Brain microvascular endothelial cell (primary cell): ENCODE data around the gene GJD3.

Experiments used
- DNase-seq: peaks from one replicate; pipeline ENCODE4 v3.0.0-alpha.2; 2020
- H3K27ac ChIP-seq: fragments of 250-450 bp; sonication (Bioruptor Pico); 2 replicates; pipeline ENCODE4 v1.5.1; 2020; ENCODE audit warnings: mild to moderate bottlenecking, moderate library complexity
- H3K27me3 ChIP-seq: fragments of 250-450 bp; sonication (Bioruptor Pico); replicated peaks from 2 replicates; pipeline ENCODE4 v1.5.1; 2020; ENCODE audit warnings: mild to moderate bottlenecking
- H3K36me3 ChIP-seq: fragments of 250-450 bp; sonication (Bioruptor Pico); replicated peaks from 2 replicates; pipeline ENCODE4 v1.5.1; 2020; ENCODE audit warnings: mild to moderate bottlenecking
- H3K4me3 ChIP-seq: 2 replicates; pipeline ENCODE4 v1.5.1; 2011; ENCODE audit warnings: low read depth, mild to moderate bottlenecking, control low read depth, low read length, moderate library complexity
- CTCF ChIP-seq: IDR thresholded peaks from 2 replicates; pipeline ENCODE4 v1.5.1; 2011; ENCODE audit warnings: low read depth, mild to moderate bottlenecking, moderate library complexity, low read length, control low read depth, inconsistent platforms; ENCODE audit errors: missing control alignments
- in situ Hi-C: cut with HindIII; loops from 2 replicates; pipeline ENCODE4 v1.10.0; 2017; ENCODE audit warnings: low sequenced_read_pairs, low pct_ligation_motif_present

Gene GJD3

DNA sequence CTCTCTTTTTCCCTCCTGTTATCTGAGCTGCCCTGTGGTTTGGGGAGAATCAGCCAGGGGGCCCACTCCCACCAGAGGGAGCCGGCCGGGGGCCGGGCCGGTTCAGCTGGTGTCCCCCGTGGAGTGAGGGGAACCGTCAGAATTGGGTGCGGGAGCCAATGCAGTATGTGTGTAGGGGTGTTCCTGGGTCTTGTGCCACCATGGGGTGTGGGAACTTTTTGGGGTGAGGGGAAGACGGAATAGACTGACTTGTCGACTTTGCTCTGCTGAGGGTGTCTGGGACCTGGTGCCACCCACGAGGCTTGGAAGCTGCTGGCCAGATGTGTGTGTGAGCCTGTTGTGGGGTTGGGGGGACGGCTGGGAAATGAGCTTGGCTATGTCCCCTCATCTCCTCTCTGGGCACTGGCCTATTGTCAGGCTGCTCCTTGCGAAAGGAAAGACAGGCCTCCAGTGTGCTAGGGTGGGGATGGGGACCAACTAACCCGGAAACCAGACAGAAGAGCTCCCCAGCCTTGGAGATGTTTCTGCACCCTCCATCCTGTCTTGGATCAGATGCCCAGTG lies 45.6 kb downstream of the GJD3 start:
- TF ChIP-seq CTCF = peak; percentile 53
- H3K27me3 ChIP-seq = no peaks in the 10 kb centered on the region
- no peak for DNase-seq
- in situ Hi-C loops = loop anchor here (25.0 kb wide), 1 partner anchor 218 kb away; no protein-coding TSS in a partner anchor
- H3K36me3 ChIP-seq = no peaks in the 10 kb centered on the region
- H3K27ac ChIP-seq = peak overlapping the region; percentile 89
- peak overlapping the region; percentile 89 for H3K4me3 ChIP-seq

- TF ChIP-seq CTCF = no peak
- DNase-seq = peak; percentile 94
- H3K36me3 ChIP-seq = no peaks in the 10 kb centered on the region
- in situ Hi-C loops = loop anchor here (25.0 kb wide), 1 partner anchor 219 kb away; no protein-coding TSS in a partner anchor
- peak overlapping the region; percentile 89 for H3K4me3 ChIP-seq
- H3K27me3 ChIP-seq = no peaks in the 10 kb centered on the region
- peak overlapping the region; percentile 89 for H3K27ac ChIP-seq
Measured at GRCh38 chr17:40317880-40318829, 46.4 kb downstream of the GJD3 start.

GRCh38 chr17:40317345-40317873 lies 47.1 kb downstream of the GJD3 start:
- in situ Hi-C loops = loop anchor here (25.0 kb wide), 1 partner anchor 220 kb away; no protein-coding TSS in a partner anchor
- peak overlapping the region; percentile 89 for H3K4me3 ChIP-seq
- no peaks in the 10 kb centered on the region for H3K36me3 ChIP-seq
- TF ChIP-seq CTCF = peak; percentile 85
- DNase-seq = peak; percentile 65
- no peaks in the 10 kb centered on the region for H3K27me3 ChIP-seq
- H3K27ac ChIP-seq = peak overlapping the region; percentile 89

DNA sequence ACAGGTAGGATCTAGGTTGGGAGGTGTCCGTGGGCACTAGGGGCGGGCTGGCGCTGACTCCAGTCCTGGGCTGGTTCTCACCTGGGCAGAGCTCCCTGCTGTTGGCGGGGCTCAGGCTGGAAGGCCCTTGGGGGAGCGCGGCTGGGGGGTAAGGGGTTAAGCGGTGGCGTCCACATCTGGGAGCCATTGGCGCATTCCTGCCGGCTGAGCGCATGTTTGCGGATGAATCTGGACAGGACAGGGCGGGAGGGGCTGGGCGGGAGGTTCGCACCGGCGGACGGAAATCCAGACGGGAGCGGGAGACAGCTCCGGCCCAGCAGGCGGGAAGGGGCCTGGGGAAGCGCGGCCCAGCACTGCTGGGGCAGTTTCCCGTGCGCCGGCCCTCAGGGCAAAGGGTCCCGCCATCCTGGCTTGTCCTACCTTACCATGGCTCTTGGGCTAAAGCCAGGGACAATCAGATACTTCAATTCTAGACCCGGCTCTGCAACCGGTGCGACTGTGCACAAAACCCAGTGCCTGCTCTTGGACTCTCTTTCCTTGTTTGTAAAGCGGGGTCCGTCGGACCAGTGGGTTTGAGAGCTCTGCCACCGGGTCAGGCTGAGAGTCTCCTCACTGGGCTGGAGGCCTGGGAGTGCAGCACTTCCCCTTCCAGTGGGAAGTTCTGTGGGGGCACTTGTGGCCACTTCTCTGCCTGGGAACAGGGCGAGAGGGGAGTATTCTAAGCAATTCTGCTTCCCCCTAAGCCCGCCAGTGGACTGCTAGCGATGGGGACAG lies 47.8 kb downstream of the GJD3 start:
- peak overlapping the region; percentile 60 for H3K27ac ChIP-seq
- in situ Hi-C loops = loop anchor here (25.0 kb wide), 1 partner anchor 221 kb away; no protein-coding TSS in a partner anchor

More for the DNA sequence above, 47.8 kb downstream of the GJD3 start:
- Histone ChIP-seq H3K27me3 (no peaks in the 10 kb centered on the region), H3K36me3 (no peaks in the 10 kb centered on the region), H3K4me3 (peak overlapping the region; percentile 26)
- peak; percentile 61 for DNase-seq
- TF ChIP-seq CTCF = no peak
